Astrocyte (in vitro differentiated cells and primary cell): ENCODE data around the gene ARHGDIA.

ENCODE experiments used
- CTCF ChIP-seq: IDR thresholded peaks from 2 replicates; pipeline ENCODE4 v1.5.1; 2011; ENCODE audit warnings: low read depth, mild to moderate bottlenecking, inconsistent platforms, low read length, moderate library complexity; ENCODE audit not compliant: insufficient read depth
- EZH2 ChIP-seq: IDR thresholded peaks from 2 replicates; pipeline ENCODE4 v1.6.1; 2012; ENCODE audit warnings: mild to moderate bottlenecking, low read length, inconsistent platforms; ENCODE audit not compliant: insufficient read depth

- TF ChIP-seq CTCF (no peak), EZH2 (no peak)
Measured at GRCh38 chr17:81843713-81844326, 27.3 kb downstream of the ARHGDIA start.
